ENCODE data around the gene MAB21L4.

MAB21L4 gene

GRCh38 chr2:240892925-240893324, 3.0 kb downstream of the MAB21L4 start:
- no peak for DNase-seq
- H3K27me3 ChIP-seq (ENCODE audit: insufficient read depth, low read depth, severe bottlenecking) = no peaks in the 10 kb centered on the region

GRCh38 chr2:240892356-240892755, 3.6 kb downstream of the MAB21L4 start:
- Histone ChIP-seq H3K4me3 (ENCODE audit: low read depth, low read length) (no peak overlapping the region), H3K9me3 (ENCODE audit: severe bottlenecking) (no peaks in the 10 kb centered on the region), H3K27me3 (ENCODE audit: insufficient read depth, low read depth, severe bottlenecking) (no peaks in the 10 kb centered on the region), H3K36me3 (no peaks in the 10 kb centered on the region), H3K27ac (no peak overlapping the region)
- DNase-seq = no peak
- TF ChIP-seq CTCF (IDR thresholded peaks at IDR 0.05; ENCODE audit: low read depth, low read length) = no peak

More at GRCh38 chr2:240892925-240893324, 3.0 kb downstream of the MAB21L4 start:
- H3K36me3 ChIP-seq = no peaks in the 10 kb centered on the region
- H3K27ac ChIP-seq = peak overlapping the region; percentile 38; the same call in 1 of the 2 replicates
- no peaks in the 10 kb centered on the region for H3K9me3 ChIP-seq (ENCODE audit: severe bottlenecking)
- no peak overlapping the region for H3K4me3 ChIP-seq (ENCODE audit: low read depth, low read length)
- no peak for TF ChIP-seq CTCF (IDR thresholded peaks at IDR 0.05; ENCODE audit: low read depth, low read length)

- no peak for TF ChIP-seq CTCF (IDR thresholded peaks at IDR 0.05; ENCODE audit: low read depth, low read length)
- no peak for DNase-seq
- H3K27ac ChIP-seq = no peak overlapping the region
- H3K36me3 ChIP-seq = no peaks in the 10 kb centered on the region
- no peak overlapping the region for H3K4me3 ChIP-seq (ENCODE audit: low read depth, low read length)
- H3K9me3 ChIP-seq (ENCODE audit: severe bottlenecking) = no peaks in the 10 kb centered on the region
- no peaks in the 10 kb centered on the region for H3K27me3 ChIP-seq (ENCODE audit: insufficient read depth, low read depth, severe bottlenecking)
Observed at GRCh38 chr2:240891492-240892340, 4.2 kb downstream of the MAB21L4 start.

- H3K4me3 ChIP-seq (ENCODE audit: low read depth, low read length) = no peak overlapping the region
- H3K9me3 ChIP-seq (ENCODE audit: severe bottlenecking) = no peaks in the 10 kb centered on the region
- DNase-seq = no peak
- H3K36me3 ChIP-seq = no peaks in the 10 kb centered on the region
- H3K27me3 ChIP-seq (ENCODE audit: insufficient read depth, low read depth, severe bottlenecking) = no peaks in the 10 kb centered on the region
- H3K27ac ChIP-seq = no peak overlapping the region
- no peak for TF ChIP-seq CTCF (IDR thresholded peaks at IDR 0.05; ENCODE audit: low read depth, low read length)
Observed at GRCh38 chr2:240890691-240891090, 5.3 kb downstream of the MAB21L4 start.

GRCh38 chr2:240889601-240890560, 6.1 kb downstream of the MAB21L4 start:
- Histone ChIP-seq H3K27me3 (ENCODE audit: insufficient read depth, low read depth, severe bottlenecking) (no peaks in the 10 kb centered on the region), H3K4me3 (ENCODE audit: low read depth, low read length) (no peak overlapping the region), H3K36me3 (no peaks in the 10 kb centered on the region), H3K27ac (no peak overlapping the region), H3K9me3 (ENCODE audit: severe bottlenecking) (no peaks in the 10 kb centered on the region)
- DNase-seq = no peak
- no peak for TF ChIP-seq CTCF (IDR thresholded peaks at IDR 0.05; ENCODE audit: low read depth, low read length)

Data from WERI-Rb-1 (cell line).